Activated naive CD8-positive, alpha-beta T cell treated with anti-CD3 and anti-CD28 coated beads, Interleukin-2, amount 10 ng/mL, durations not matched to agents 7 days and 5 days (primary cell): ENCODE data around the gene APEX1. TPM values are rescaled to one million over a fixed set of nuclear protein-coding genes. Genes with fewer than 3 reads are reported as not detected.
A peak's percentile ranks its signal among the peaks of the same experiment; 100 is the strongest.
"Not testable (repeated sequence)": the region's sequence is repeated elsewhere in the genome, so short reads cannot be mapped to it uniquely, and the experiment has no call there.

Experiments
- ATAC-seq: fragments of 150-1000 bp; cut with Tn5 transposase; one replicate; pipeline ENCODE4 v1.10.0; 2021; ENCODE audit warnings: low read depth, moderate library complexity
- POLR2A ChIA-PET: fragments of 350-600 bp; sonication (Branson Sonifier 250); formaldehyde crosslinking; loops from one replicate; lab custom pipeline; 2021; ENCODE audit warnings: antibody characterized with exemption; lab: Charles Lee
- DNase-seq: peaks from one replicate; pipeline ENCODE4 v3.0.0; 2021
- H3K27ac Mint-ChIP-seq: one replicate; pipeline ENCODE4 v1.8.0; 2022; ENCODE audit warnings: mild to moderate bottlenecking, mixed read lengths
- H3K27me3 Mint-ChIP-seq: one replicate; pipeline ENCODE4 v1.8.0; 2022; ENCODE audit warnings: mild to moderate bottlenecking, moderate library complexity, mixed read lengths
- H3K36me3 Mint-ChIP-seq: one replicate; pipeline ENCODE4 v1.8.0; 2021; ENCODE audit warnings: mild to moderate bottlenecking, mixed read lengths
- H3K4me1 Mint-ChIP-seq: one replicate; pipeline ENCODE4 v1.8.0; 2021; ENCODE audit warnings: mixed read lengths
- H3K4me3 Mint-ChIP-seq: one replicate; pipeline ENCODE4 v1.8.0; 2022; ENCODE audit warnings: mild to moderate bottlenecking, moderate library complexity, mixed read lengths
- H3K9me3 Mint-ChIP-seq: one replicate; pipeline ENCODE4 v1.8.0; 2021; ENCODE audit warnings: mixed read lengths
- total RNA-seq, 2 experiments: library from RNA; stranded (reverse); gene quantifications; one replicate each; pipeline ENCODE4 v1.2.3, GENCODE V29; 2021

Gene APEX1
- total RNA-seq, 2 experiments from 2014 or later = 118 to 123 TPM

DNA sequence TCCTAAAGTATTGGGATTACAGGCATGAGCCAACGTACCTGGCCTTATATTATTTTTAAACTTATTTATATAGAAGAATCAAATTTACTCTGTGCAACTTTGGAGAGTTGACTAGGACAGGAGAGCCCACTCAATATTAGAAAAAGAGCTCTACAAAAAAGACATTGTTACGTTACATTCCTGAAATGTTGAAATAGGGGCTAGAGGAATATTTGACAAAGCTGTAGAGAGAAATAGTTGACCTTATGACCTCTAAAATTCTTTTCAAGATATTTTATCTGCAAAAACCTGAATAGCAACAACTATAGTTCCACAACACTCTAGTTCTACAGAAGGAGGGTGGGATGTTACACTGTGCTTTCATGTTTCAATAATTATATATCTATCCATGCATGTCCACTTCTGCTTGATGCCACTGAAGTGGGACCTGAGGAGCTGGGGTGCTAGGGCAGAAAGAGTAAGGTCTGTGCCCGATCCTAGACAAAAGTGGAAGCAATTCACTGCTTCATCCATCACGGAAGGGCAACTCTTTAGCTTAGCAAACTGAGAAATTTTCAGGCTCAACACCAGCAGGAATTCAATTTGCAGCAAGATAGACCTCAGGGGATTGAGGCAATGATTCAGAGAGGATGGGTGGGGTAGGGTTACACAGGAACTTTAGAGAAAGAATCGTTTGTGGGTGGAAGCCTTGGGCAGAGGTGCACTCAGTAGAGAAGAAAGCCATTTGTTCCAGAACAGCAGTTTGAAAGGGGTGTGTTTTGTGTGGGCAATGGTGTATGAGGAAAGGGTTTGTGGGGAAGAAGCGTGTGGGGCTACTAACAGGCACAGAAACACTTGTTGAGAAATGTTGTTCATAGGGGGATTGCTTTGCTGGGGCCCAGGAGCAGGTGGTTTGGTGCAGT, 34.3 kb downstream of the APEX1 start:
- Mint-ChIP-seq H3K4me3 (peak overlapping the region; percentile 69), H3K27ac (peak overlapping the region; percentile 91)

DNA sequence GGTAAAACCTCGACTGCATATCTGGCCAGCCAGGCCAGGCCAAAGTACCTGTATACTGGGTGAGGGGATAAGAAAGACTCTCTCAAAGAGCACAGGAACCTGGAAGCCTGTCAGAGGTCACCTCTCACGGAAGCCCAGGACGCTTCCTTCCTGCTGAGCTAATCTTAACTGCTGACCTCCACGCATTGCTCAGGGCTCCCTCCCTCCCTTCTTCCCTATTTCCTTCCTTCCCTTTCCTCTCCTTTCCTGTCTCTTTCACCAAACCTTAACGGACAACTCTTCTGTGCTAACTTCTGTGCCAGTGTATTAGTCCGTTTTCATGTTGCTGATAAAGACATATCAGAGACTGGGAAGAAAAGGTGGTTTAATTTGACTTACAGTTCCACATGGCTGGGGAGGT, 35.5 kb downstream of the APEX1 start:
- Mint-ChIP-seq H3K4me3 (peak overlapping the region; percentile 69), H3K36me3 (peaks cover 5% of the 10 kb centered on the region), H3K9me3 (peaks cover 2% of the 10 kb centered on the region), H3K4me1 (peaks cover 61% of the 10 kb centered on the region), H3K27me3 (no peaks in the 10 kb centered on the region), H3K27ac (peak overlapping the region; percentile 91)
- DNase-seq = no peak
- POLR2A ChIA-PET = interaction anchor here (0.6 to 1.6 kb wide), 5 partner anchors 10 to 35 kb away, joined by 3 to 6 read pairs (median 4); partner anchors contain the start of gene PNP
- no peak for ATAC-seq

More for the DNA sequence above, 34.3 kb downstream of the APEX1 start:
- DNase-seq (no peak), ATAC-seq (peak; percentile 74)
- Mint-ChIP-seq H3K27me3 (no peaks in the 10 kb centered on the region), H3K36me3 (peaks cover 4% of the 10 kb centered on the region), H3K4me1 (peaks cover 54% of the 10 kb centered on the region), H3K9me3 (peaks cover 2% of the 10 kb centered on the region)
- POLR2A ChIA-PET = interaction anchor here (1.0 to 1.7 kb wide), 4 partner anchors 9 to 74 kb away, joined by 3 to 10 read pairs (median 5); partner anchors contain the start of gene PNP

DNA sequence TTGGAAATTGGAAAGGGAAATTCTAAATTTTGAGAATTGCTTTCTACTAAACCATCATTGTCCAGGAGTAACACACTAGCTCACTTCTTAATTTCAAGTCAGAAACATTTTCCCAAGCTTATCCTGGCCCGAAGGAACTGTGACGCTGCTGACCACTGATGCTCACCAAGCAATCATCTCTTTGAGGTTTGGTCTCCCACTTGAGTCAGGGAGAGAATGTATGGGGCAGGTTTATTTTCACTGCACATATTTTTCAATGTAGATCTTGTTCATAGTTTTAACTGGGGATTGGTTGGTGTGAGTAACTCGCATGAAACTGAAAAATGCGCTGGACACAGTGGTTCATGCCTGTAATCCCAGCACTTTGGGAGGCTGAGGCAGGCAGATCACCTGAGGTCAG, 37.5 kb downstream of the APEX1 start:
- DNase-seq (no peak), ATAC-seq (no peak)
- no peaks in the 10 kb centered on the region for H3K27me3 Mint-ChIP-seq
- H3K36me3 Mint-ChIP-seq = peaks cover 8% of the 10 kb centered on the region
- peaks cover 52% of the 10 kb centered on the region for H3K4me1 Mint-ChIP-seq
- no peak overlapping the region for H3K4me3 Mint-ChIP-seq
- peaks cover 3% of the 10 kb centered on the region for H3K9me3 Mint-ChIP-seq
- H3K27ac Mint-ChIP-seq = no peak overlapping the region
- POLR2A ChIA-PET = no interaction called here

DNA sequence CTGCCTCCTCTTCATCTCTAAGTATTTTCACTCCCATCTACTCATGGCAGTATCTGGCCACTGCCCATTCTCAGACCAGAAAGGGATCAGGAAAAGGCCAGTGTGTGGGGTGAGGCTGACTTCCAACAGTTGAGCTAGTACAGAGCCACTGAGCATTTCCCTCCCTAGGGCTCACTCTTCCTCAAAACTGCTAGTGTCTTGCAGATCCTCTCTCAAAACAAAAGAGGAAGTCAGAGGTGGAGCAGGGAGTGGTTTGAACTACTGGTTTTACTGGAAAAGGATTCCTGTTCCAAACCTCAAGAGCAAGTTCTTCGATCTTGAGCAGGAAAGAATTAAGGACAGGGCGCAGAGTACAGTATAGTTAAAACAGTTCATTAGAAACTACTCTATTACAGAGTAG, 38.6 kb downstream of the APEX1 start:
- no peak overlapping the region for H3K27ac Mint-ChIP-seq
- H3K4me3 Mint-ChIP-seq = no peak overlapping the region
- POLR2A ChIA-PET = no interaction called here
- H3K36me3 Mint-ChIP-seq = peaks cover 8% of the 10 kb centered on the region
- H3K27me3 Mint-ChIP-seq = no peaks in the 10 kb centered on the region
- H3K4me1 Mint-ChIP-seq = peaks cover 45% of the 10 kb centered on the region
- DNase-seq (no peak), ATAC-seq (no peak)
- peaks cover 3% of the 10 kb centered on the region for H3K9me3 Mint-ChIP-seq

DNA sequence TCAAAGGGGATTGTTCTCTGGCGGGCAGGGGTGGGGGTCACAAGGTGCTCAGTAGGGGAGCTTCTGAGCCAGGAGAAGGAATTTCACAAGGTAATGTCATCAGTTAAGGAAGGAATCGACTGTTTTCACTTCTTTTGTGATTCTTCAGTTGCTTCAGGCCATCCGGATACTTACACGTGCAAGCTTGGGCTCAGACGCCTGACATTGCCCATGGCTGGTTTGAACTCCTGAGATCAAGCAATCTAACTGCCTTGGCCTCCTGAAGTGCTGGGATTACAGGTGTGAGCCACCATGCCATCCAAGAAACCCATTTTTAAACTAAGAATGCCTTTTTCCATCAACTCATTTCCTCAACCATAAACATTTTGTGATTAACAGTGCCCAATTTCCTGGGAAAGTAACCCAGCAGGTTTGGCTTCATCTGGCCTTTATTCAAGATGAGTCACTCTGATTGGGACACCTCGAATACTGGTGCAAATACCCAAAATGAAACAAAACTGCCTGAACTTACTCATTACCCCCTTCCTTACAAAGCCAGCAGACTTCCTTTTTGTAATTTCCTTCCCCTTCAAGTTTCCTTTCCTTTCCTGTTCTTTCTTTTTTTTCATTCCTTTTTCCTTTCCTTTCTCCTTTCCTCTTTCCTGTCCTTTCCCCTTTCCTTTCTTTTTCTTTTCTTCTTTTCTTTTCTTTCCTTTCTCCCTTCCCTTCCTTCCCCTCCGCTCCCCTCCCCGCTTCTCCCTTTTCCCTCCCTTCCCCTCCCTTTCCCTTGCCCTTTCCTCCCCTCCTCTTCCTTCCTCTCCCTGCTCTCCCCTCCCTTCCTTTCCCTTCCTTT, 40.1 kb downstream of the APEX1 start:
- peaks cover 33% of the 10 kb centered on the region for H3K4me1 Mint-ChIP-seq
- peaks cover 3% of the 10 kb centered on the region for H3K9me3 Mint-ChIP-seq
- no peaks in the 10 kb centered on the region for H3K27me3 Mint-ChIP-seq
- H3K27ac Mint-ChIP-seq = no peak overlapping the region
- H3K4me3 Mint-ChIP-seq = no peak overlapping the region
- ATAC-seq = no peak
- POLR2A ChIA-PET = no interaction called here
- no peak for DNase-seq
- peaks cover 8% of the 10 kb centered on the region for H3K36me3 Mint-ChIP-seq

DNA sequence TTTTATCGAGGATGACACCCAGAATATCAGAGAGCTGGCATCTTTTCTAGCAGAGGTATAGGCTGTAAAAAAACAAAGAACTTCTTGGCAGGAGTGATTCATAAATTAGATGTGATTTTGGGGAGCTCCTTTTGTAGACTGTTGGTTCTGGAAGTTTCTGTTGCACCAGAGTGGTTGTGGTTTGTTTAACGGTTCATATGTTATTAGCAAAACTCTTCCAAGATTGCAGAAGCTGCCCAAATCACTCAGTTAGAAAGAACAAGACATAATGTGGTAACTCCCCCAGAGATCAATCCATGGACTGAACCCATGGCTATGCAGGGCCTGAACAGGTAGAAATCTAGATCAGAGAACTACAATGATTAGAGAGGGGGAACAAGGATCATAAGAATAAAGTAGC, 43.6 kb downstream of the APEX1 start:
- ATAC-seq (no peak), DNase-seq (no peak)
- peaks cover 2% of the 10 kb centered on the region for H3K9me3 Mint-ChIP-seq
- H3K27ac Mint-ChIP-seq = no peak overlapping the region
- H3K36me3 Mint-ChIP-seq = peaks cover 6% of the 10 kb centered on the region
- no peaks in the 10 kb centered on the region for H3K27me3 Mint-ChIP-seq
- H3K4me1 Mint-ChIP-seq = peaks cover 14% of the 10 kb centered on the region
- POLR2A ChIA-PET = no interaction called here
- no peak overlapping the region for H3K4me3 Mint-ChIP-seq

DNA sequence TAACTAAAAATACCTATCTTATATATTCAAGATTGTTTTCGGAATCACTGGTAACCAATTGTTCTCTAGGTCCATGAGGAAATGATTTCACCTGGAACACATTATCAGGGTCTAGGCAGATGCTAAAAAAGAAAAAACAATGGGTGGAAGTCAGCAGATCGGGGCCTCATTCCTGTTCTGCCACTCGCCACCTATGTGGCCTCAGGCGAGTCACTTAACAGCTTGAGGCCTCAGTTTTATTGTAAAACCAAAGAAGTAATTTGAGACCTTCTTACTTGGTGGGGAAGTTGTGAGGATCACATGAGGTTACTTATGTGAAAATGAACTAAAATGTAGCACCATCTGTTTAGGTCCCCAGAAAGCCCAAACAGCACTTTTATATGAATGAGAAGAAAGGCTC, 44.1 kb downstream of the APEX1 start:
- no peaks in the 10 kb centered on the region for H3K27me3 Mint-ChIP-seq
- H3K9me3 Mint-ChIP-seq = peaks cover 2% of the 10 kb centered on the region
- peaks cover 13% of the 10 kb centered on the region for H3K4me1 Mint-ChIP-seq
- POLR2A ChIA-PET = no interaction called here
- H3K27ac Mint-ChIP-seq = no peak overlapping the region
- ATAC-seq = no peak
- H3K36me3 Mint-ChIP-seq = peaks cover 6% of the 10 kb centered on the region
- DNase-seq = no peak
- H3K4me3 Mint-ChIP-seq = no peak overlapping the region

DNA sequence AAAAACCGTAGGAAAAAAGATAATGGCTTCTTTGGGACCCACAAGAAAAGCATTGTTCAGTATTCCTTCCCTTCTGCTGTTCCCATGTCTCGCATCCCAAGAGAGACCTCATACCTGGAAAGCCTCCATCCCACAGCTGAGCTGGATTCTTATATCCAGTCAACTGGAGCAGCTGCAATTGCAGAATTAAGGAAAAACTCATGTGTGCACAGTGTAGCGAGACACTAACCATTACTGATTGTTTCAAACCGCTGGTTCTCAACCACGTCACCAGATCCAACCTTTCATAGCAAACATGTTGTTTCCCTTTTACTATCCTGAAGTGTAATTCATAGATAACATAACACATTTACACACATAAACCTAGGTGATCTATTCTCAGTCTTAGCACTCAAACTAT, 44.9 kb downstream of the APEX1 start:
- peaks cover 4% of the 10 kb centered on the region for H3K36me3 Mint-ChIP-seq
- H3K4me1 Mint-ChIP-seq = peaks cover 10% of the 10 kb centered on the region
- H3K27me3 Mint-ChIP-seq = no peaks in the 10 kb centered on the region
- no peak overlapping the region for H3K4me3 Mint-ChIP-seq
- DNase-seq (no peak), ATAC-seq (no peak)
- H3K27ac Mint-ChIP-seq = no peak overlapping the region
- peaks cover 2% of the 10 kb centered on the region for H3K9me3 Mint-ChIP-seq
- POLR2A ChIA-PET = no interaction called here

DNA sequence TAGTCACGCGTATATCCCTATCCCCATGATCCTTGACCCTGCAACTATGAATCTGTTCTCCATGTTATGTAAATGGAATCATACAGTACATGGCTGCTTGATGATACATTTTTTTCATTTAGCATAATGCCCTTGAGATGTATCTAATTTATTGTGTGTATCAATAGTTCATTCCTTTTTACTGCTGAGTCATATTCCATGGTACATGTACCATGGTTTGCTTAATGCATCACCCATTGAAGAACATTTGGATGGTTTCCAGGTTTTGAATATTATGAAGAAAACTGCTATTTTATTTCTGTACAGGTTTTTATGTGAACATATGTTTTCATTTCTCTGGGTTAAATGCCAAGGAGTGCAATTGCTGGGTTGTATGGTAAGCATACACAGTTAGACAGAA, 46.3 kb downstream of the APEX1 start:
- peaks cover 3% of the 10 kb centered on the region for H3K4me1 Mint-ChIP-seq
- H3K27ac Mint-ChIP-seq = no peak overlapping the region
- POLR2A ChIA-PET = no interaction called here
- no peaks in the 10 kb centered on the region for H3K27me3 Mint-ChIP-seq
- H3K9me3 Mint-ChIP-seq = no peaks in the 10 kb centered on the region
- no peaks in the 10 kb centered on the region for H3K36me3 Mint-ChIP-seq
- ATAC-seq (no peak), DNase-seq (no peak)
- no peak overlapping the region for H3K4me3 Mint-ChIP-seq

DNA sequence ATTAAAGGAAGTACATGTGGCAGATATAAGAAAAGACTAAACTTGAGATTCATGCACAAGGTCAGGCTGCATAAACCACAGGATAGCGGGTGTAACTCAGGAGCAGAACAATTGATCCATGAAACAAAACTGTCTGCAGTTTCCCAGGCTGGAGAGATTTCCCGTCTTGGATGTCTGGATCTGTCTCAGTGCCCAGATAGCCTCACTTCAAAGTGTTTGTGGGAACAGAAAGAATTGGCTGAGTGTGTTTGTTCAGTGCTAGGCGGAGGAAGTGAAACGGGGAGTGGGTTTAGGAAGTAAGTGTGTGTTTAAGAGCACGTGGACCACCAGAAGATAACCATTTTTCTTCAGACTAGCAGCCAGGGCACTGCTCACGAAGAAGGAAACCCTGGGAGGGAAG, 48.9 kb downstream of the APEX1 start:
- H3K27me3 Mint-ChIP-seq = no peaks in the 10 kb centered on the region

DNA sequence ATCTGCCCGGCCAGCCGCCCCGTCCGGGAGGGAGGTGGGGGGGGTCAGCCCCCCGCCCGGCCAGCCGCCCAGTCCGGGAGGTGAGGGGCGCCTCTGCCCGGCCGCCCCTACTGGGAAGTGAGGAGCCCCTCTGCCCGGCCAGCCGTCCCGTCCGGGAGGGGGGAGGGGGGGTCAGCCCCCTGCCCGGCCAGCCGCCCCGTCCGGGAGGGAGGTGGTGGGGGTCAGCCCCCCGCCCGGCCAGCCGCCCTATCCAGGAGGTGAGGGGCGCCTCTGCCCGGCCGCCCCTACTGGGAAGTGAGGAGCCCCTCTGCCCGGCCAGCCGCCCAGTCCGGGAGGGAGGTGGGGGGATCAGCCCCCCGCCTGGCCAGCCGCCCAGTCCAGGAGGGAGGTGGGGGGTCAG, 51.2 kb downstream of the APEX1 start:
- ATAC-seq, H3K4me3 Mint-ChIP-seq, H3K36me3 Mint-ChIP-seq, H3K9me3 Mint-ChIP-seq, POLR2A ChIA-PET, H3K27ac Mint-ChIP-seq, DNase-seq, H3K4me1 Mint-ChIP-seq, H3K27me3 Mint-ChIP-seq: not testable (repeated sequence)

More for the DNA sequence above, 48.9 kb downstream of the APEX1 start:
- Mint-ChIP-seq H3K4me3 (no peak overlapping the region), H3K36me3 (no peaks in the 10 kb centered on the region), H3K4me1 (peaks cover 3% of the 10 kb centered on the region), H3K9me3 (no peaks in the 10 kb centered on the region), H3K27ac (no peak overlapping the region)
- no peak for DNase-seq
- POLR2A ChIA-PET = no interaction called here
- ATAC-seq = no peak

DNA sequence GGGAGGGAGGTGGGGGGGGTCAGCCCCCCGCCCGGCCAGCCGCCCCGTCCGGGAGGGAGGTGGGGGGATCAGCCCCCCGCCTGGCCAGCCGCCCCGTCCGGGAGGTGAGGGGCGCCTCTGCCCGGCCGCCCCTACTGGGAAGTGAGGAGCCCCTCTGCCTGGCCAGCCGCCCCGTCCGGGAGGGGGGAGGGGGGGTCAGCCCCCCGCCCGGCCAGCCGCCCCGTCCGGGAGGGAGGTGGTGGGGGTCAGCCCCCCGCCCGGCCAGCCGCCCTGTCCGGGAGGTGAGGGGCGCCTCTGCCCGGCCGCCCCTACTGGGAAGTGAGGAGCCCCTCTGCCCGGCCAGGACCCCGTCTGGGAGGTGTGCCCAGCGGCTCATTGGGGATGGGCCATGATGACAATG, 51.7 kb downstream of the APEX1 start:
- H3K27me3 Mint-ChIP-seq, ATAC-seq, H3K9me3 Mint-ChIP-seq, H3K4me1 Mint-ChIP-seq, H3K4me3 Mint-ChIP-seq, DNase-seq, POLR2A ChIA-PET, H3K27ac Mint-ChIP-seq, H3K36me3 Mint-ChIP-seq: not testable (repeated sequence)
